HuH-7.5 (cell line): Measurements from ENCODE around the gene GMDS.

Source experiments
- DNase-seq: peaks from one replicate; pipeline ENCODE4 v3.0.0; 2011; ENCODE audit warnings: low spot score

The GMDS gene

DNA sequence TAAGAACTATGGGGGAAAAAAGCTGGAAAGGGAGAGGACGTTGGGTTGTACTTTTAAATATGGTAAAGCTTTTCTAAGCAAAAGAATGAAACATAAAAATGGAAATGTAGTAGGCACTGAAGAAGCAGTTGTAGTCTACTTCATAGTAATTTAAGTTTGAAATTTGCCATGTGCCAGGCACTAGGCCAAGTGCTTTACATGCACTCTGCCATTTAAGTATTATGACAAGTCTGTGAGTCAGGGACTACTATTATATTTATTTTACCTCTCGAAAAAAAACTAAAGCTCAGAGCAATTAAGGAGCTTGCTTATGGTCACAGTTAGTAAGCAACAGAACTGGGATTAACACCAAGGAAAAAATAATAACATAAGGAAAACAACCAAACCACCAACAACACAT lies 257.8 kb downstream of the GMDS start:
- DNase-seq, result no peak

- no peak for DNase-seq
These were observed 258.8 kb downstream of the GMDS start for GRCh38 chr6:1986454-1987243.

DNA sequence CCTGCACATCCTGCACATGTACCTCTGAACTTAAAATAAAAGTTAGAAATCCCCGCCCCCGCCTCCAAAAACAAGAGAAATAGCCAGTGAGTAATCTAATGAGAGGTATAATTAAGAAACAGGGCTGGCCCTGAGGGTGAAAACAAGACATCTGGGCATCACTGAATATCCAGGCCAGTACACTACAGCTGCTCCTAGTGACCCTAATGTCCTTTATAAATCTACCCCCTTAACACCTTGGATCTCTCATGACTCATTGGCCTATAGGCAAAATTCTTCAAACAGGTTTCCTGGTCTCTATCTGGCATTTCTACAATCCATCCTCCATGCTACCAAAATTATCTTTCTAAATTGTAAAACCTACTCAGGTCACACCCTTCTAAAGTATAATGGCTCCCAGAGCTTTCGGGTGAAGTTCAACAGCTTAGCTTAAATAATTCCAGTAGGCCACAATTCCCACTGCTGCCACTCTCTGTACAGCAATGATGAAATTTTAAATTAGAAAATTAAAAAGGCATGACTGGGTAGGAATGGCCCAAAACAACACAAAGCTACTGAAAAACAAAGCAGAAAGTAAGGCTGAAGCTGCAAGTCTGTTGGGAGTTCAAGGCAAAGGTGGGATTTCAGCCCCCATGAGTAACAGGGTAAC lies 260.9 kb downstream of the GMDS start:
- no peak for DNase-seq

- no peak for DNase-seq
These were observed 261.6 kb downstream of the GMDS start for GRCh38 chr6:1983850-1984249.

DNA sequence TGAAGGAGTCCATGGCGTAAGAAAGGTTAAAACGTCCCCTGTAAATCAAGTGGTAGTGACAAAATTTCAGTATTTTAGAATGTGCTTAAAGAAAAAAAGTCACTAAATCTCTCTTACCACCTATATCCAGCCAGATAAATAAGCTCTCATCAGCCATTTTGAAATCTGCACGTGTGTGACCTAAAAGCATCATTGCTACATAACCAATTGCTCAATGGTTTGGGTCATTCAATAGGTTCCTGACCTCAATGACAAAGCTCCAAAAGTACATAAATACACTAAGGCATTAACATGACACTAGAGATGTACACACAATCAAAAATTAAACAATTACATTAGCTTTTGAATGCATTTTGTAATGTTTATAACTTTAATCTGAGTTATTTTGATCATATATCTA lies 272.4 kb downstream of the GMDS start:
- DNase-seq, result no peak

- DNase-seq, result no peak
These were observed 273.8 kb downstream of the GMDS start for GRCh38 chr6:1971612-1972011.

DNA sequence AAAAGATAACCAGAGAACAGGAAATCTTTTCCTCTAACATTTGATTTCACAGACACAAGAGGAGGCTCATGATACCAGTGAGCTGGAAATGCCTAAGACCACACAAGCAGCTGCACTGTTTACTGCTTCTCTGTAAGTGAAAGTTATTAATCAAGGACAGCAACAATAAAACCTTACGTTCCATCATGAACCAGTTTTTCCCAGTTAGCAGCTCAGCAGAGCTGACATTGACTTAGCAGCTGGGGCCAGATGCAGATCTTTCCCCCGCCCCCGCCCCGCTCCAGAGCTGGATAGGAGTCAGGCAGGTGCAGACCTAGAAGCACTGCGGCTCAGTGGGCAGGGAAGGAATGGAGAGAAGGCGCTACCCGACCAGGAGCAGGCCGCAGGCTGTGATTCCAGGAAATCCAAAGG lies 275.2 kb downstream of the GMDS start:
- no peak for DNase-seq

- DNase-seq, result no peak
These were observed 278.7 kb downstream of the GMDS start for GRCh38 chr6:1966713-1967112.

DNA sequence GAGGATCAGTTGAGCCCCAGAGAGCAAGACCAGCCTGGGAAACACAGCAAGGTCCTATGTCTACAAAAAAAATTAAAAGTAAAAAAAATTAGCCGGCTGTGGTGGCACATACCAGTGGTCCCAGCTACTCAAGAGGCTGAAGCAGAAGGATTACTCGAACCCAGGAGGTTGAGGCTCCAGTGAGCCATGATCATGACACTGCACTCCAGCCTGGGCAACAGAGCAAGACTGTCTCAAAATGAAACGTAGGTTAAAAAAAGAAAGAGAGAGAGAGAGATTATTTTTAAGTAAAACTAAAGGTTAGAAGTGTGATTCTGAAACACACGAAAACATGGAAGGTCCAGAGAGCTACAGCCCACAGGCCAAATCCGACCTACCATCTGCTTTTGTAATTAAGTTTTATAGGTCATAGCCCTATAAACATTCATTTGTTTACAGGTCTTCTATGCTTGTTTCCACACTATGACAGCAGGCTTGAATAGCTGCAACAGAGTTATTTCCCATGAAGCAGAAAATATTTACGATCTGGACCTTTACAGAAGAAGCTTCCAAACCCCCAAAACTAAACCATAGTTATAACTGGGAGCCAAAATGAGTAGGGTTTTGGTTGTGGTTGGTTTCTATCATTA lies 279.7 kb downstream of the GMDS start:
- no peak for DNase-seq

DNA sequence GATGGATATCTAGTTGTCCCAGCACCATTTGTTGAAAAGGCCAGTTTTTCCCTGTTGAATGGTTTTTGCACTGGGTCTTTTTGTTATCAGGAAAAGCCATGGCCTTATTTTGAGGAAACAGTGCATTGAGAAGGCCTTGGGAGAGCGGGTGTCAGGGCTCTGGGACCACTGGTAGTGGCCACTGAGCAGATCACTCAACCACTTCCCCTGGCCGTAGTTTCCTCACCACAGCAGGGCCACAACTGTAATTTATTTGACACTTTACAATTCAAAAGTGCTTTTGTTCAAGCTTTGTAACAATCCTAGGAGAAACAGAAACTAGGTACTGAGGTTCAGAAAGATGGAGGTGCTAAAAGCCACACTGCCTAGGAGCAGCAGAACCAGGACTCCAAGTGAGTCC lies 281.8 kb downstream of the GMDS start:
- no peak for DNase-seq

GRCh38 chr6:1962201-1962600 lies 283.2 kb downstream of the GMDS start:
- no peak for DNase-seq

- DNase-seq, result no peak
These were observed 284.8 kb downstream of the GMDS start for GRCh38 chr6:1960486-1961142.

DNA sequence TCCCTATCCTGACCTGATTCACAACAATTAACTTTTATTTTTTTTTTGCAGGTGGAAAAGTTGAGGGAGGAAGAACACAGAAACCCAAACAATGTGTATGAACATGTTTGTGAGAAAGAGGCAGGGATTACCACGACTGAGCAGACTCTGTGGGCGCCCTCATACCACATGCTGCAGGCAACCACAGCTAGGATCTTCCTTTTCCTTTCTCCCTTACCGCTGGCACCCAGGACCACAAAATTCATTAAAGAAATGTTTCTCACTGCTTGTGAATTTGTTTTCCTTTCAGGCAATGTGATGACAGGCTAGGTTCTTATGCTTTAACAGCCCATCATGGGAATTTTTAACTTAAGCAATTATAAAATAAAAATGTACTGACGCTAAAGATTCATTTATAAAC lies 287.1 kb downstream of the GMDS start:
- DNase-seq, result no peak

GRCh38 chr6:1957746-1958145 lies 287.7 kb downstream of the GMDS start:
- DNase-seq, result no peak

DNA sequence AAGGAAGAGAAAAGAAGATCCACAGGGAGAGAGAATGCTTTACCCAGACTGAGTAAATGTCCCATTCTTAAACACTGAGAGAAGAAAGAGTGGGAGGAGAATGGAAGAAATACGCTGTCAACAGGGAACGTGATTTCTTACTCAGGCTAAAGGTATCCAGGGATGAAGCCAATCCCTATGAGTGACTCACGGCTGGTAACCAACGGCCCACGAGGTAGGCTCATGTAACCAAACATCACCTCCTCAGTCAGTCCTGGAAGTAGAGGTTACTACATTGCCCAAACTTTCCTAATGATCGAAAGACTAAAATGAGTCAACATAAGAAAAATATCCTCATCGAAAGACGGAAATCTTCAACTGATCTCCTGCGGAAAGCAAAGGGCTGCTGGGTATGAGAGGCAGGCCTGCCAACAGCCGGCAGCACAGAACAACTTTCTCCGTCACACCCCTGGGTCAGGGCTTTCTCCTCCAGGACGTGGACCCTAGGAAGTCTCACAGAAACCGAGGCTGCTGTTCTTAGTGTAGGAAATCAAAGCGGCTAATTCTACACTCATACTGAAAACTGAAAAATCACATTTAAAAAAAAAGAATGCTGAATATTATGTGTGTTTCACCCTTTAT lies 292.6 kb downstream of the GMDS start:
- no peak for DNase-seq

DNA sequence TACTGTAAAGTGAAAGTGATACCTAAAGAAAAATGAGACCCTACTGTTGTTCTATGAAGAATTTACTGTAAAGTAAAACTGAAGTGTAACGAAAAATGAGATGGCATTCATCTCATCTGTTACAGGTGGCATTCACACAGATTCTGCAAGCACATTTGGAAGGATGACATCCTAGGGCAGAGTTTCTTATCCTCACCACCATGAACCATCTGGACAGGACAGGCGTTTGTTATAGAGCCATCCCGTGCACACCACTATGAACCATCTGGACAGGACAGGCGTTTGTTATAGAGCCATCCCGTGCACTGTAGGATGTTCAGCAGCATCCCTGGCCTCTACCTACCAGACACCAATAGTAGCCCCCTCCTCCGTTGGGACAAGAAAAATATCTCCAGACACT lies 294.8 kb downstream of the GMDS start:
- no peak for DNase-seq

DNA sequence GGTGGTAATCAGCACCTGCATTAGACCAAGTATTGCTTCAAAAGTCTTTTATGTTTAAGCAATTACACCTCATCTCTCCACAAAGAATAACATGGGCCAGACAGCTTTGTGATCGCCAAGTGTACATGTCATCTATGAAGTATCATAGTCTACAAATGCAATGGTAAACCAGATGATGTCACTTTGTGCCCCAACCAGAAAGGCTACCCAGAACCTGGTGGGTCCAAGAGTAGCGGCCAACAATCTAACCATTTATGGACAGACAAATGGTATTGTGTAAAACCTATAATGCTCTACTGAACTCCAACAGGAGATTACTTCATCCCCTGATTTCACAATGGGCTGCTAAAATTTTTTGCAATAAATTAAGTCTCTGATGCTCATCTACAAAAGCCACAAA lies 295.9 kb downstream of the GMDS start:
- no peak for DNase-seq

- no peak for DNase-seq
These were observed 297.5 kb downstream of the GMDS start for GRCh38 chr6:1947922-1948321.

- no peak for DNase-seq
These were observed 298.8 kb downstream of the GMDS start for GRCh38 chr6:1946583-1946982.

DNA sequence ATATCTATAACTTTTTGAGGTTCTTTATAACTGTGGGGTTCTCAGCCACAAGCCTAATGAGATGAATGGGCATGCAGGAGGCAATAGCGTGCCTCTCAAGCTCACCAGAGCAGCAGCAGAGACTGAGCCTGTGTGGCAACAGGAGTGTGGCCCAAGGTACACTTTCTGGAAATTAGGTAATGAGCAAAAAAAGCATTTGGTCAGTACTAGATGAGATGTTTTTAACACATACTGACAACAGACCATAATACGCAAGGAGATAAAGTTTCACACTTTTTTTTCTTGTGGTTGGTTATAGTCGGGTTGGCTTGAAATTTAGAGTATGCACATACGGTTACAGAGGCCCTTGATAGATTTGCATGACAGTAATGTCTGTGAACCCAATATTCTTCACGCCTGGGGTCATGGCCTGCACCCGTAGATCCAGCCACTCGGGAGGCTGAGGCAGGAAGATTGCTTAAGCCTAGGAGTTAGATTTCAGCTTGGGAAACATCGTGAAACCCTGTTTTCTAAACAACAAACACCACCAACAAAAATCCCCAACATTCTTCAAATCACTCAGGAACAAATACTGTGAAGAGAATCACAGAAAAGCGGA lies 300.1 kb downstream of the GMDS start:
- no peak for DNase-seq

DNA sequence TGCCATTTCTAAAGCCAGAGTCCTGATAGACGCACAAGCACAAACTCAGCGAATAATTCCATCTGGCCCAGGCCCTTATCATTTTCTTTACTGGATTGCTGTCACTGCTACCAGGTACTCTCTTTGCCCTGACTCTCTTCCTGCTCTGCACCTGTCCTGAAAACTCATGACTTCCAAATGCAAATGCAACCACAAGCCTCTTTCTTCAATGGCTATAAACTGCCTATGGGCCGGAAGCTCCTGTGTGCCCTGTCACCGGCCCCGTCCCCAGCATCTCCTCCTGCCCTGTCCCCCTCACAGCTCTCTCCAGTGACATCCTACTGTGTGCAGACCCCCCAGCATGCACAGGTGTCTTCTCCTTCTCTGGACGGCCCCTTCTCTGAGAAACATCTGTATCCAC lies 302.6 kb downstream of the GMDS start:
- DNase-seq, result no peak

GRCh38 chr6:1941534-1941933 lies 303.9 kb downstream of the GMDS start:
- DNase-seq, result no peak
